Nephron progenitor cell (in vitro differentiated cells): ENCODE measurements around the gene MYLK4.

Source experiments
- DNase-seq: peaks from one replicate; pipeline ENCODE4 v3.0.0; 2021
- H3K27ac Mint-ChIP-seq: 2 replicates; pipeline ENCODE4 v1.8.0; 2021; ENCODE audit warnings: mild to moderate bottlenecking, moderate library complexity, mixed read lengths
- H3K27me3 Mint-ChIP-seq: 2 replicates; pipeline ENCODE4 v1.8.0; 2021; ENCODE audit warnings: mild to moderate bottlenecking, low read depth, mixed read lengths; ENCODE audit not compliant: poor library complexity
- H3K36me3 Mint-ChIP-seq: 2 replicates; pipeline ENCODE4 v1.8.0; 2021; ENCODE audit warnings: low read depth, mixed read lengths
- H3K4me1 Mint-ChIP-seq: 2 replicates; pipeline ENCODE4 v1.8.0; 2021; ENCODE audit warnings: mixed read lengths
- H3K4me3 Mint-ChIP-seq: 2 replicates; pipeline ENCODE4 v1.8.0; 2021; ENCODE audit warnings: mild to moderate bottlenecking, moderate library complexity, mixed read lengths
- H3K9me3 Mint-ChIP-seq: 2 replicates; pipeline ENCODE4 v1.8.0; 2021; ENCODE audit warnings: mild to moderate bottlenecking, moderate library complexity, mixed read lengths
- TF ChIP-seq, protein P1 (sequence below): fragments of 200-600 bp; sonication (generic); IDR thresholded peaks from 2 replicates; pipeline ENCODE4 v1.5.0; 2021; ENCODE audit warnings: antibody characterized with exemption

Gene MYLK4

GRCh38 chr6:2795162-2795561 lies 44.4 kb upstream of the MYLK4 start:
- Mint-ChIP-seq H3K36me3 (peaks cover 8% of the 10 kb centered on the region), H3K9me3 (no peaks in the 10 kb centered on the region), H3K27ac (no peak overlapping the region), H3K27me3 (no peaks in the 10 kb centered on the region), H3K4me3 (no peak overlapping the region), H3K4me1 (peaks cover 69% of the 10 kb centered on the region)
- no peak for DNase-seq
- TF ChIP-seq, protein P1, sequence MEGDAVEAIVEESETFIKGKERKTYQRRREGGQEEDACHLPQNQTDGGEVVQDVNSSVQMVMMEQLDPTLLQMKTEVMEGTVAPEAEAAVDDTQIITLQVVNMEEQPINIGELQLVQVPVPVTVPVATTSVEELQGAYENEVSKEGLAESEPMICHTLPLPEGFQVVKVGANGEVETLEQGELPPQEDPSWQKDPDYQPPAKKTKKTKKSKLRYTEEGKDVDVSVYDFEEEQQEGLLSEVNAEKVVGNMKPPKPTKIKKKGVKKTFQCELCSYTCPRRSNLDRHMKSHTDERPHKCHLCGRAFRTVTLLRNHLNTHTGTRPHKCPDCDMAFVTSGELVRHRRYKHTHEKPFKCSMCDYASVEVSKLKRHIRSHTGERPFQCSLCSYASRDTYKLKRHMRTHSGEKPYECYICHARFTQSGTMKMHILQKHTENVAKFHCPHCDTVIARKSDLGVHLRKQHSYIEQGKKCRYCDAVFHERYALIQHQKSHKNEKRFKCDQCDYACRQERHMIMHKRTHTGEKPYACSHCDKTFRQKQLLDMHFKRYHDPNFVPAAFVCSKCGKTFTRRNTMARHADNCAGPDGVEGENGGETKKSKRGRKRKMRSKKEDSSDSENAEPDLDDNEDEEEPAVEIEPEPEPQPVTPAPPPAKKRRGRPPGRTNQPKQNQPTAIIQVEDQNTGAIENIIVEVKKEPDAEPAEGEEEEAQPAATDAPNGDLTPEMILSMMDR, result no peak

- Mint-ChIP-seq H3K27ac (no peak overlapping the region), H3K4me1 (peaks cover 62% of the 10 kb centered on the region), H3K9me3 (no peaks in the 10 kb centered on the region), H3K27me3 (no peaks in the 10 kb centered on the region), H3K4me3 (no peak overlapping the region), H3K36me3 (peaks cover 8% of the 10 kb centered on the region)
- TF ChIP-seq, protein P1, result no peak
- DNase-seq, result no peak
These were observed 43.5 kb upstream of the MYLK4 start for GRCh38 chr6:2794171-2794730.

DNA sequence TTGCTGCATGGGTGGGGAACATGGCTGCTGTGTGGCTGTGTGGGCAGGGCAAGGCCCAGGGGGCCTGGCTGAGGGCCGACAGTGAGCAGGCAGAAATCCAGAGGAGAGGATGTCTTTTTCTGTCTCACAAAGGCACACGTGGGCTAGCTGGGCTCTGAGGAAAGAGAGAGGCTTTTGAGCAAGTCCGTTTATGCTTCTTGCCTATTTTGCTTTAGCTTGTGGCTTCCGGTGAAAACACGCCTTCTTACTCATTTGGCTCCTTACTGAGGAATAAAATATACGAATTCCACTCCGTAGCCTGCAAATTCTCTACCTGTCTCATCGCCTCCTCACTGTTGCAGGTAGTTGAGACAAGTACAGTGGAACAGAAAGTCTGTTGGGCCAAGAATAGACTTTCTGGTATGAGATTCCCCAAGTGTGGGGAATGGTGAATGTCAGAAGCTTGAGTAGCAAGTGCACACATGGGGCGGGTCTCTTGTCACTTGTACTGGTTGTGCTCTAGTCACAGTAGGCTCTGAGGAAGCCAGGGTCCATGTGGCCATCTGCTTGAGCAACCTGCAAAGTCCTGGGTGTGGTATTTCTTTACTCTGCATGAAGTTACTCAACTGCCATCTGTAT lies 42.9 kb upstream of the MYLK4 start:
- Mint-ChIP-seq H3K9me3 (no peaks in the 10 kb centered on the region), H3K4me1 (peaks cover 58% of the 10 kb centered on the region), H3K27me3 (no peaks in the 10 kb centered on the region), H3K36me3 (peaks cover 8% of the 10 kb centered on the region), H3K4me3 (no peak overlapping the region), H3K27ac (peak overlapping the region; percentile 91)
- TF ChIP-seq, protein P1, result no peak
- no peak for DNase-seq

- TF ChIP-seq, protein P1, result no peak
- no peaks in the 10 kb centered on the region for H3K9me3 Mint-ChIP-seq
- H3K4me1 Mint-ChIP-seq, result peaks cover 47% of the 10 kb centered on the region
- peak overlapping the region; percentile 70 for H3K27ac Mint-ChIP-seq
- H3K27me3 Mint-ChIP-seq, result no peaks in the 10 kb centered on the region
- no peak overlapping the region for H3K4me3 Mint-ChIP-seq
- DNase-seq, result no peak
- peaks cover 15% of the 10 kb centered on the region for H3K36me3 Mint-ChIP-seq
These were observed 41.8 kb upstream of the MYLK4 start for GRCh38 chr6:2792330-2793110.

- TF ChIP-seq, protein P1, result no peak
- Mint-ChIP-seq H3K36me3 (peaks cover 21% of the 10 kb centered on the region), H3K27ac (no peak overlapping the region), H3K4me3 (no peak overlapping the region), H3K9me3 (no peaks in the 10 kb centered on the region), H3K4me1 (peaks cover 37% of the 10 kb centered on the region), H3K27me3 (no peaks in the 10 kb centered on the region)
- no peak for DNase-seq
These were observed 40.8 kb upstream of the MYLK4 start for GRCh38 chr6:2791450-2791974.
